ENCODE results near the gene SH3BP2. TPM values are rescaled to one million over a fixed set of nuclear protein-coding genes. Genes with fewer than 3 reads are reported as not detected.

SH3BP2 gene
- total RNA-seq, 6 experiments from 2014 or later = 17.6 to 25.4 (median 20.5) TPM

DNA sequence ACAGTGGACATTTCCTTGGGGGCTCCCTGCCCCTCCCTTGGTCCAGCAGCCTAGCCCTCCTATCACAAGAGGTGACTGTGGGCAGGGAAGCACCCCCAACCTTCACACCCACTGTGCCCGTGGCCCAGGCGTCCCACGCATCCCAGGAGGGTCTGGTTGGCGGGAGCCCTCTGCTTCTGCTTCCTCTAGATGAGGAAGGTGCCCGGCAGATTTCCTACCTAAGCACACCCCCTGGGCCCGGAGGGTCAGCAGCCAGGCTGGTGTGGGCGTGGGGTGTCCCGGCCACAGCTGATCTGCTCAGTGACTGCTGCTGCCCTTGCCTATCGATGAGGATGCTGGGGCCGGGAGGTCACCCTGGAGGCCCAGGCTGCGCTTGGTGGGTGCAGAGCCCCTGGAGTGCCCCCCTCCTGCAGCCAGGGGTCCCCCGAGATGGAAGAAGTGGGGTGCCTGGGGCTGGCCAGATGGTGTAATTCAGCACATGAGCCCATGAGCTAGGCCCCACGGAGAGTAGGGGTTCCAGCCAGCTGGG, 12.2 kb downstream of the SH3BP2 start:
- H3K27me3 Mint-ChIP-seq (ENCODE audit: insufficient read depth) = no peaks in the 10 kb centered on the region

DNA sequence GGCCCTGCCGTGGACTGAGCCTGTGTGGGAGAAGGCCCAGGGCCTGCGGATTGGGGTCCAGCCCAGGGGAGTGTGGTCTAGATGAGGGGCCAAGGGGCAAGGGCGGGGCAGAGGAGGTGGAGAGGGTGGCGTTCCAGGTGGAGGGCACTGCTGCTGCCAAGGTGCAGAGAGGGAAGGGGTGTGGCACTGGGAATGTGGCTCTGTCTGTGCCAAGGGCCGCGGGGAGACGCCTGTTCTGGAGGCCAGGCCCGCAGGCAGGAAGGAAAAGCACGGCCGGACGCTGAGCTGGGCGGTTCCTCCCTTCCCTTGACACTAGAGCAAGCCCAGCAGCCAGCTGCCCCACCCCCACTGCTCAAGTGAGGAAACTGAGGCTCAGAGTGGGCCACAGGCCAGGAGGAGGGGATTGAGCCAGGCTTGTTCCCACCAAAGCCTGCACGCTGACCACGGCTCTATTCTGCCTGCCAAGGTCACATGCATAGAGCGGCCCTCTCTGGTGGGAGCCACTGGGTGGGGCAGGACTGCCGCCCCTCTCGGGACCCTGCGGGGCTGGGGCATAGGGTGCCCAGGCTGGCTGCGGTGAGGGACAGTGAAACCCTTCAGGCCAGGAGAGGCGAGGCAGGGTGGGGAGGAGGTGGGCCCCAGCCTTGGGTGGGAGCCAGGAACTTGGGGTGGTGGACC, 13.0 kb downstream of the SH3BP2 start:
- no peaks in the 10 kb centered on the region for H3K27me3 Mint-ChIP-seq (ENCODE audit: insufficient read depth)
- H3K27ac Mint-ChIP-seq = no peak overlapping the region
- no peaks in the 10 kb centered on the region for H3K9me3 Mint-ChIP-seq
- TF ChIP-seq CTCF (IDR thresholded peaks at IDR 0.05) = no peak
- H3K4me1 Mint-ChIP-seq (ENCODE audit: low read depth) = peaks cover 11% of the 10 kb centered on the region
- no peak overlapping the region for H3K4me3 Mint-ChIP-seq
- H3K36me3 Mint-ChIP-seq (ENCODE audit: low read depth) = no peaks in the 10 kb centered on the region
- no peak for DNase-seq

More for the DNA sequence above, 12.2 kb downstream of the SH3BP2 start:
- Mint-ChIP-seq H3K36me3 (ENCODE audit: low read depth) (no peaks in the 10 kb centered on the region), H3K4me1 (ENCODE audit: low read depth) (peaks cover 15% of the 10 kb centered on the region), H3K27ac (no peak overlapping the region), H3K9me3 (no peaks in the 10 kb centered on the region), H3K4me3 (no peak overlapping the region)
- no peak for TF ChIP-seq CTCF (IDR thresholded peaks at IDR 0.05)
- DNase-seq = no peak

GRCh38 chr4:2806390-2807355, 13.8 kb downstream of the SH3BP2 start:
- Mint-ChIP-seq H3K4me1 (ENCODE audit: low read depth) (peaks cover 6% of the 10 kb centered on the region), H3K9me3 (no peaks in the 10 kb centered on the region), H3K27me3 (ENCODE audit: insufficient read depth) (no peaks in the 10 kb centered on the region), H3K4me3 (no peak overlapping the region), H3K36me3 (ENCODE audit: low read depth) (no peaks in the 10 kb centered on the region), H3K27ac (no peak overlapping the region)
- no peak for TF ChIP-seq CTCF (IDR thresholded peaks at IDR 0.05)
- DNase-seq = no peak

DNA sequence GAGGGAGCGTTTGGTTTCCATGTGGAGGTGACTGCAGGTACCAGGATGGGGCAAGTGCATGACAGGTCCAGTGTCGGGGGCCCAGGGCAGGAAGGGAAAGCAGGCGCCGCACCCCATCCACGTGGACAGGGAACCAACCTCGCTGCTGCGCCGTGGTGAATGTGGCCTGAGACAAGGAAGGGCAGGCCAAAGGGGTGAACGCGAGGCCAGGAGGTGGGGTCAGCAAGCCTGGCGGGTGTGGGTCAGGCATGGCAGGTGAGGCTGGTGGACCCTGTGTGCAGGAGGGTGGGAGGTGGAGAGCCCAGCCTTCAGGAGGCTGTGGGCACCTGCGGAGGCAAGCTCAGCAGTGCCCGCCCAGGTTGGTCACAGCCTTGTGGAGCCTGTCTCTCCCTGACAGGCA, 14.7 kb downstream of the SH3BP2 start:
- H3K4me3 Mint-ChIP-seq = no peak overlapping the region
- H3K4me1 Mint-ChIP-seq (ENCODE audit: low read depth) = peaks cover 9% of the 10 kb centered on the region

More for the DNA sequence above, 14.7 kb downstream of the SH3BP2 start:
- Mint-ChIP-seq H3K9me3 (no peaks in the 10 kb centered on the region), H3K27me3 (ENCODE audit: insufficient read depth) (peaks cover 4% of the 10 kb centered on the region), H3K27ac (no peak overlapping the region), H3K36me3 (ENCODE audit: low read depth) (no peaks in the 10 kb centered on the region)
- DNase-seq = no peak
- no peak for TF ChIP-seq CTCF (IDR thresholded peaks at IDR 0.05)

Measured in HFFc6 (cell line).